NCI-H748 (cell line): ENCODE measurements around the gene MAP7.
"Not testable (repeated sequence)": the region's sequence is repeated elsewhere in the genome, so short reads cannot be mapped to it uniquely, and the experiment has no call there.

Experiments
- DNase-seq: peaks from one replicate; lab custom pipeline; 2025; ENCODE audit not compliant: unreplicated experiment; lab: John Stamatoyannopoulos, UW

MAP7 gene

DNA sequence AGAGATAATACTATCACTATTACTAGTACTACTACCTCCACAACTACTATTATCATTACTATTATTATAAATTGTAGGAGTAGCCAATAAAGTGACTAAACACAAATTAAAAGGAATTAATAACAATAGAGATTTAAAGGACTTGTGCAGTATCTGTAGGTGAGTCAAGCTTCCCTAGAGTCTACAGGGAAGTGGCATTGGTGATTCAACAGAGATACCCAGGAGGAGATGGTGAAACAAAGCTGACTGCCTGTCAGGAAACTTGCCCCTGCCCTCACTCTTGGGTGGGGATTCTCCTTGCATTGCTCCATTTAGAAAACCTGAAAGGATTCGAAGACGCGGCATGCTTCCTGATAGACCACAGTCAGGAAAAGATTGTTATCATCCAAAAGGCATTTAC lies 237.2 kb downstream of the MAP7 start:
- DNase-seq, result no peak

- DNase-seq, result no peak
Observed at GRCh38 chr6:136309729-136310311, 240.4 kb downstream of the MAP7 start.

- no peak for DNase-seq
Observed at GRCh38 chr6:136309171-136309570, 241.1 kb downstream of the MAP7 start.

DNA sequence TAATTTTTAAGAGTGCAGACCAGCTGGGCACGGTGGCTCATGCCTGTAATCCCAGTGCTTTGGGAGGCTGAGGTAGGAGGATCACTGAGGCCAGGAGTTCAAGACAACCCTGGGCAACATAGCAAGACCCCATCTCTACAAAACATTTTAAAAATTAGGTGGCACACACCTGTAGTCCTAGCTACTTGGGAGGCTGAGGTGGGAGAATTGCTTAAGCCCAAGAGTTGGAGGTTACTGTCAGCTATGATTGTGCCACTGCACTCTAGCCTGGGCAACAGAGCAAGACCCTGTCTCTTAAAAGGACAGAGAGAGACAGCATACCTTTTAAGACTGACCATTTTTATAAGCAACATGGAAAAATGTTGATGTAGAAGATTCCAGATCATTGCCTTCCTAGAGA lies 241.8 kb downstream of the MAP7 start:
- DNase-seq, result not testable (repeated sequence)

DNA sequence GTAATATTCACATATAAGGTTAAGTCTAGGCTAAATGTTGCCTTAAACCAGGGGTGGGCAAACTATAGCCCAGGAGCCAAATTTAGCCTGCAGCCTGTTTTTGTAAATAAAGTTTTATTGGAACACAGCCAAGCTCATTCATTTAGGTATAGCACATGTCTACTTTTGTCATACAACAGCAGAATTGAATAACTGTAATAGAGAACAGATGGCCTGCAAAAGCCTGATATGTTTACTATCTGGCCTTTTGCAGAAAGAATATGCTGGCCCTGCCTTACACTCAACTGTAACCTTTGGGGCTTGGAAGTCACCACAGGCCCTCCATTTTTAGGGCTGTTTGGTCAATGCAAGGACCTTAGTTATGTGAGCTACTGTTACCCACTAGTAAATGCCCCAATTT lies 242.9 kb downstream of the MAP7 start:
- DNase-seq, result peak; percentile 18

DNA sequence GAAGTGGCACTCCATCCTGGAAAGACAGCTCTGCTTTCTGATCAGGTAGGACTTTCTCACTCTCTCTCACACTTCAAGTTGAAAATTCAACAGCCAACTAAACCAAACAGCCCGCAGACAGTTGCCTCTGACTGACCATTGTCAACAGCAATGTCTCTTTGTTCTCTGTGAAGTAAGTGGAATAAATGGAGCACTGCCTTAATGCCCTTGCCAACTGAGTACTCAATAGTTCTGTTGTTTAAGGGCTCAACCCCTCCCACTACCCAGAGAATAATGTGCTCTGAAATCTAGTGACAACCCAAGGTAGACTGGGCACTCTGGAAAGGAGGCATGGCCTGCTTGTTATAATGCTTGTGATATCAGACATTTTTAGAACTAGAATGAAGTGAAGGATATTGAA lies 243.8 kb downstream of the MAP7 start:
- no peak for DNase-seq

GRCh38 chr6:136304410-136304809 lies 245.8 kb downstream of the MAP7 start:
- DNase-seq, result no peak

- no peak for DNase-seq
Observed at GRCh38 chr6:136303516-136303915, 246.7 kb downstream of the MAP7 start.

DNA sequence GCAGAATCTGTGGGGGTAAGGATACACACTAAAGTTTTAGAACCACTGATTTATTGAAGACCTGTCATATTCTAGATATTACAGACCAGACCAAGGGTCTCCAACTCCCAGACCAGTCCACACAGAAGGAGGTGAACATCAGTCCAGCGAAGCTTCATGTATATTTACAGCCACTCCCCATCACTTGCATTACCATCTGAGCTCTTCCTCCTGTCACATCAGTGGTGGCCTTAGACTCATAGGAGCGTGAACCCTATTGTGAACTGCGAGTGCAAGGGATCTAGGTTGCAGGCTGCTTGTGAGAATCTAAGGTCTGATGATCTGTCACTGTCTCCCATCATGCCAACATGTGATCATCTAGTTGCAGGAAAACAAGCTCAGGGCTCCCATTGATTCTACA lies 255.6 kb downstream of the MAP7 start:
- no peak for DNase-seq
